NCI-H2196 treated with DMSO at 0.1 percent for 48 hours (cell line): ENCODE results near the gene EID2B.
A peak's percentile ranks its signal among the peaks of the same experiment; 100 is the strongest.

ENCODE experiments used
- DNase-seq: peaks from one replicate; lab custom pipeline; 2025; ENCODE audit not compliant: unreplicated experiment; lab: John Stamatoyannopoulos, UW

Gene EID2B

GRCh38 chr19:39533003-39533512 is 406 bp upstream of the EID2B start:
- DNase-seq: no peak

GRCh38 chr19:39531834-39532232 is 819 bp downstream of the EID2B start:
- DNase-seq: no peak

GRCh38 chr19:39525205-39525604 is 7.4 kb downstream of the EID2B start:
- no peak for DNase-seq

GRCh38 chr19:39524495-39524894 is 8.2 kb downstream of the EID2B start:
- no peak for DNase-seq

GRCh38 chr19:39520541-39521484 is 11.8 kb downstream of the EID2B start:
- DNase-seq: no peak

GRCh38 chr19:39518975-39519374 is 13.7 kb downstream of the EID2B start:
- no peak for DNase-seq

- no peak for DNase-seq
These were observed 14.2 kb downstream of the EID2B start for GRCh38 chr19:39518458-39518857.

GRCh38 chr19:39517432-39517831 is 15.2 kb downstream of the EID2B start:
- DNase-seq: no peak

GRCh38 chr19:39516270-39516669 is 16.4 kb downstream of the EID2B start:
- DNase-seq: no peak

GRCh38 chr19:39515551-39516191 is 17.0 kb downstream of the EID2B start:
- DNase-seq: no peak

- no peak for DNase-seq
These were observed 17.7 kb downstream of the EID2B start, which contains the start of gene SELENOV for GRCh38 chr19:39514840-39515550. TSS of gene SELENOV (plus strand) at chr19:39515139. CDS start at chr19:39515213, 74 bp downstream.

GRCh38 chr19:39512988-39513387 is 19.7 kb downstream of the EID2B start:
- no peak for DNase-seq

GRCh38 chr19:39509233-39509632 is 23.4 kb downstream of the EID2B start:
- DNase-seq: no peak

- DNase-seq: no peak
These were observed 24.0 kb downstream of the EID2B start for GRCh38 chr19:39508629-39509028.

- no peak for DNase-seq
These were observed 24.8 kb downstream of the EID2B start for GRCh38 chr19:39507715-39508364.

- peak; percentile 87 for DNase-seq
These were observed 25.5 kb downstream of the EID2B start for GRCh38 chr19:39506944-39507714.

- DNase-seq: no peak
These were observed 26.1 kb downstream of the EID2B start for GRCh38 chr19:39506598-39506943.

- no peak for DNase-seq
These were observed 29.8 kb downstream of the EID2B start for GRCh38 chr19:39502640-39503417.

GRCh38 chr19:39501340-39501739 is 31.3 kb downstream of the EID2B start:
- DNase-seq: no peak
